Measurements from ENCODE around the gene NAP1L1.

Gene NAP1L1

DNA sequence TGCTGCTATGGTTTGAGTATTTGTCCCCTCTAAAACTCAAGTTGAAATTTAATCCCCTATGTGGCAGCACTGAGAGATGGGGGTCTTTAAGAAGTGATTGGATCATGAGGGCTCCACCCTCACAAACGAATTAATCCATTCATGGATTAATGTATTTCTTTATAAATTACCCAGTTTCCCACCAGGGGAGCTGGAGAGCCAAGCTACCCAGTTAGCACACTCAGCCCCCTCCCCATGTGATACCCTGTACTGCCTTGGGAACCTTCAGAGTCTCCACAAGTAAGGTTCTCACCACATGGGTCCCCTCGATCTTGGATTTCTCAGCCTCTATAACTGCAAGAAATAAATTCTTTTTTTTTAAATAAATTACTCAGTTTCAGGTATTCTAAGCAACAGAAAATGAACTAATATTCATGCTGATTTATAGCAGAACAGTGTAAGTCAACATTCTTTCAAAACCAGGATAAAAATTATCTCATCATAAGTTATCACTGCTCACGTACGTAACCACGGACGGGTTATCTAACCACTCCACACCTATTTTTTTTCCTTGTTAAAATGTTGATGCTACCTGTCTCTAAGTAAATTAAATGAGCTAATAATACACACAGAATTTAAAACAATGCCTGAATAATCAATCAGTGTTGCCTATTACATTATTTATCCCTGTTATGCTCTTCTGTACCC lies 3.6 kb downstream of the NAP1L1 start:
- no peak for DNase-seq (ENCODE audit: low read depth in 1 of 2, low spot score in 1 of 2)
- H3K27me3 ChIP-seq (ENCODE audit: insufficient read depth, poor library complexity, severe bottlenecking) = no peaks in the 10 kb centered on the region
- no peak overlapping the region for H3K4me3 ChIP-seq (replicated peaks; ENCODE audit: insufficient read depth, low read length)
- TF ChIP-seq SPI1 (IDR thresholded peaks at IDR 0.05; ENCODE audit: borderline replicate concordance, low read depth) (no peak), CTCF (IDR thresholded peaks at IDR 0.05; ENCODE audit: insufficient read depth, low read length) (no peak), POLR2AphosphoS5 (IDR thresholded peaks at IDR 0.05; ENCODE audit: low read depth) (no peak), GABPA (IDR thresholded peaks at IDR 0.05; ENCODE audit: low read depth) (no peak)
- TF ChIP-seq, protein P1, sequence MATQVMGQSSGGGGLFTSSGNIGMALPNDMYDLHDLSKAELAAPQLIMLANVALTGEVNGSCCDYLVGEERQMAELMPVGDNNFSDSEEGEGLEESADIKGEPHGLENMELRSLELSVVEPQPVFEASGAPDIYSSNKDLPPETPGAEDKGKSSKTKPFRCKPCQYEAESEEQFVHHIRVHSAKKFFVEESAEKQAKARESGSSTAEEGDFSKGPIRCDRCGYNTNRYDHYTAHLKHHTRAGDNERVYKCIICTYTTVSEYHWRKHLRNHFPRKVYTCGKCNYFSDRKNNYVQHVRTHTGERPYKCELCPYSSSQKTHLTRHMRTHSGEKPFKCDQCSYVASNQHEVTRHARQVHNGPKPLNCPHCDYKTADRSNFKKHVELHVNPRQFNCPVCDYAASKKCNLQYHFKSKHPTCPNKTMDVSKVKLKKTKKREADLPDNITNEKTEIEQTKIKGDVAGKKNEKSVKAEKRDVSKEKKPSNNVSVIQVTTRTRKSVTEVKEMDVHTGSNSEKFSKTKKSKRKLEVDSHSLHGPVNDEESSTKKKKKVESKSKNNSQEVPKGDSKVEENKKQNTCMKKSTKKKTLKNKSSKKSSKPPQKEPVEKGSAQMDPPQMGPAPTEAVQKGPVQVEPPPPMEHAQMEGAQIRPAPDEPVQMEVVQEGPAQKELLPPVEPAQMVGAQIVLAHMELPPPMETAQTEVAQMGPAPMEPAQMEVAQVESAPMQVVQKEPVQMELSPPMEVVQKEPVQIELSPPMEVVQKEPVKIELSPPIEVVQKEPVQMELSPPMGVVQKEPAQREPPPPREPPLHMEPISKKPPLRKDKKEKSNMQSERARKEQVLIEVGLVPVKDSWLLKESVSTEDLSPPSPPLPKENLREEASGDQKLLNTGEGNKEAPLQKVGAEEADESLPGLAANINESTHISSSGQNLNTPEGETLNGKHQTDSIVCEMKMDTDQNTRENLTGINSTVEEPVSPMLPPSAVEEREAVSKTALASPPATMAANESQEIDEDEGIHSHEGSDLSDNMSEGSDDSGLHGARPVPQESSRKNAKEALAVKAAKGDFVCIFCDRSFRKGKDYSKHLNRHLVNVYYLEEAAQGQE (IDR thresholded peaks at IDR 0.05; ENCODE audit: insufficient replicate concordance, low read depth) = no peak
- no peak overlapping the region for H3K27ac ChIP-seq (replicated peaks)

GRCh38 chr12:76080017-76080728 lies 4.3 kb downstream of the NAP1L1 start:
- Histone ChIP-seq H3K4me3 (replicated peaks; ENCODE audit: insufficient read depth, low read length) (no peak overlapping the region), H3K27me3 (ENCODE audit: insufficient read depth, poor library complexity, severe bottlenecking) (no peaks in the 10 kb centered on the region), H3K27ac (replicated peaks) (no peak overlapping the region)
- DNase-seq (ENCODE audit: low read depth in 1 of 2, low spot score in 1 of 2) = no peak
- TF ChIP-seq POLR2AphosphoS5 (IDR thresholded peaks at IDR 0.05; ENCODE audit: low read depth) = no peak
- no peak for TF ChIP-seq SPI1 (IDR thresholded peaks at IDR 0.05; ENCODE audit: borderline replicate concordance, low read depth)
- TF ChIP-seq CTCF (IDR thresholded peaks at IDR 0.05; ENCODE audit: insufficient read depth, low read length) = no peak

GRCh38 chr12:76078748-76079147 lies 5.7 kb downstream of the NAP1L1 start:
- TF ChIP-seq POLR2AphosphoS5 (IDR thresholded peaks at IDR 0.05; ENCODE audit: low read depth) = no peak
- Histone ChIP-seq H3K4me3 (replicated peaks; ENCODE audit: insufficient read depth, low read length) (no peak overlapping the region), H3K27ac (replicated peaks) (no peak overlapping the region), H3K27me3 (ENCODE audit: insufficient read depth, poor library complexity, severe bottlenecking) (no peaks in the 10 kb centered on the region)
- no peak for DNase-seq (ENCODE audit: low read depth in 1 of 2, low spot score in 1 of 2)

- H3K27me3 ChIP-seq (ENCODE audit: insufficient read depth, poor library complexity, severe bottlenecking) = no peaks in the 10 kb centered on the region
- no peak overlapping the region for H3K4me3 ChIP-seq (replicated peaks; ENCODE audit: insufficient read depth, low read length)
- DNase-seq (ENCODE audit: low read depth in 1 of 2, low spot score in 1 of 2) = no peak
- TF ChIP-seq, protein P1 (IDR thresholded peaks at IDR 0.05; ENCODE audit: insufficient replicate concordance, low read depth) = no peak
- no peak for TF ChIP-seq CTCF (IDR thresholded peaks at IDR 0.05; ENCODE audit: insufficient read depth, low read length)
- TF ChIP-seq GABPA (IDR thresholded peaks at IDR 0.05; ENCODE audit: low read depth) = no peak
- no peak overlapping the region for H3K27ac ChIP-seq (replicated peaks)
Measured at GRCh38 chr12:76075448-76075847, 9.0 kb downstream of the NAP1L1 start.
